Transverse colon (tissue), 4 donors: ENCODE measurements around the gene R3HDM4. TPM values are rescaled to one million over a fixed set of nuclear protein-coding genes. Genes with fewer than 3 reads are reported as not detected.

Experiments used
- DNase-seq: peaks from one replicate; pipeline ENCODE4 v3.0.0-alpha.2; 2019
- H3K27ac ChIP-seq, 4 donors: fragments of 200-600 bp; sonication (generic); 2 replicates each; pipeline ENCODE4 v1.5.1; 2016 to 2018; ENCODE audit warnings: inconsistent platforms in 4 of 4
- H3K27me3 ChIP-seq: fragments of 200-600 bp; sonication (generic); 2 replicates; pipeline ENCODE4 v1.5.1; 2017; ENCODE audit warnings: inconsistent platforms
- H3K36me3 ChIP-seq, 4 donors: fragments of 200-600 bp; sonication (generic); 2 replicates each; pipeline ENCODE4 v1.5.1; 2017 to 2019; ENCODE audit warnings: inconsistent platforms in 4 of 4
- H3K4me1 ChIP-seq, 4 donors: fragments of 200-600 bp; sonication (generic); 2 replicates each; pipeline ENCODE4 v1.5.1; 2017 to 2020; ENCODE audit warnings: inconsistent platforms in 4 of 4
- H3K4me3 ChIP-seq, 4 donors: fragments of 200-600 bp; sonication (generic); 1 replicate in 1 of 4; 2 replicates in 3 of 4; pipeline versions ENCODE4 v1.5.1 to v1.6.1; 2017 to 2019; ENCODE audit warnings: inconsistent platforms in 4 of 4
- H3K9me3 ChIP-seq, 2 donors: fragments of 200-600 bp; sonication (generic); 2 replicates each; pipeline ENCODE4 v1.5.1; 2017 to 2019; ENCODE audit warnings: inconsistent platforms in 2 of 2
- EP300 ChIP-seq: sonication (generic); formaldehyde crosslinking; IDR thresholded peaks from one replicate; pipeline ENCODE4 v1.6.1; 2017; ENCODE audit warnings: antibody characterized with exemption, low read depth
- POLR2A ChIP-seq: fragments of 450-650 bp; IDR thresholded peaks from one replicate; pipeline ENCODE4 v1.6.1; 2016; ENCODE audit warnings: antibody characterized with exemption, mild to moderate bottlenecking, moderate library complexity
- POLR2AphosphoS5 ChIP-seq, 3 donors: sonication (generic); formaldehyde crosslinking; IDR thresholded peaks; one replicate each; pipeline ENCODE4 v1.6.1; 2016; ENCODE audit warnings: antibody characterized with exemption in 3 of 3
- WGBS, 2 donors: methylation state at CpG; one replicate each; pipeline ENCODE4 v1.1.5; 2018; ENCODE audit warnings: low coverage in 1 of 2; 5-methylcytosine and 5-hydroxymethylcytosine counted together
- in situ Hi-C, 4 donors: fragments of 200-750 bp; cut with MboI; loops; one replicate each; pipeline versions ENCODE4 v1.15.0 to v1.15.1; 2017; ENCODE audit warnings: low sequenced_read_pairs in 3 of 4, low pct_ligation_motif_present in 1 of 4, low pct_unique_long_range_greater_than_20kb in 1 of 4
- intact Hi-C: fragments of 100-400 bp; cut with DNase I; formaldehyde crosslinking; loops from one replicate; pipeline ENCODE4 v1.15.1; 2023; ENCODE audit warnings: low total_unique reads
- total RNA-seq, 4 donors: library from RNA; depleted of rRNA; stranded (reverse); fragments of >200 nt; gene quantifications; one replicate each; pipeline ENCODE4 v1.1.0, GENCODE V29; 2016
- TF ChIP-seq, protein P1 (sequence below), 5 experiments: fragments of 200-600 bp in 3 of 5; fragments of 450-650 bp in 2 of 5; sonication (generic) in 3 of 5; IDR thresholded peaks; 1 replicate in 2 of 5; 2 replicates in 3 of 5; pipeline ENCODE4 v1.5.1; 2016 to 2017; ENCODE audit warnings: antibody characterized with exemption in 5 of 5, inconsistent platforms in 3 of 5, mild to moderate bottlenecking in 2 of 5, moderate library complexity in 1 of 5

The R3HDM4 gene
- total RNA-seq, 4 donors from 2014 or later, result 43.8 to 49.4 (median 46.7) TPM

- no peaks in the 10 kb centered on the region for H3K36me3 ChIP-seq
- WGBS, 2 donors, result 72% methylated on average over 43 of the region's 43 CpGs; no CpG with 5 or more reads in 1 of the 2 donors
- intact Hi-C loops (no loop called here), in situ Hi-C loops (no loop called here)
- peaks cover 20 to 43% (median 25%) of the 10 kb centered on the region in 4 donors for H3K4me1 ChIP-seq
- H3K4me3 ChIP-seq, result no peak overlapping the region
- H3K27ac ChIP-seq, result no peak overlapping the region
- TF ChIP-seq, protein P1, sequence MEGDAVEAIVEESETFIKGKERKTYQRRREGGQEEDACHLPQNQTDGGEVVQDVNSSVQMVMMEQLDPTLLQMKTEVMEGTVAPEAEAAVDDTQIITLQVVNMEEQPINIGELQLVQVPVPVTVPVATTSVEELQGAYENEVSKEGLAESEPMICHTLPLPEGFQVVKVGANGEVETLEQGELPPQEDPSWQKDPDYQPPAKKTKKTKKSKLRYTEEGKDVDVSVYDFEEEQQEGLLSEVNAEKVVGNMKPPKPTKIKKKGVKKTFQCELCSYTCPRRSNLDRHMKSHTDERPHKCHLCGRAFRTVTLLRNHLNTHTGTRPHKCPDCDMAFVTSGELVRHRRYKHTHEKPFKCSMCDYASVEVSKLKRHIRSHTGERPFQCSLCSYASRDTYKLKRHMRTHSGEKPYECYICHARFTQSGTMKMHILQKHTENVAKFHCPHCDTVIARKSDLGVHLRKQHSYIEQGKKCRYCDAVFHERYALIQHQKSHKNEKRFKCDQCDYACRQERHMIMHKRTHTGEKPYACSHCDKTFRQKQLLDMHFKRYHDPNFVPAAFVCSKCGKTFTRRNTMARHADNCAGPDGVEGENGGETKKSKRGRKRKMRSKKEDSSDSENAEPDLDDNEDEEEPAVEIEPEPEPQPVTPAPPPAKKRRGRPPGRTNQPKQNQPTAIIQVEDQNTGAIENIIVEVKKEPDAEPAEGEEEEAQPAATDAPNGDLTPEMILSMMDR (IDR thresholded peaks at IDR 0.05), result no peak
- TF ChIP-seq EP300 (no peak), POLR2A (no peak), POLR2AphosphoS5 (IDR thresholded peaks at IDR 0.05) (no peak)
- peaks cover 4% of the 10 kb centered on the region for H3K27me3 ChIP-seq
- DNase-seq, result peak; percentile 51
- H3K9me3 ChIP-seq, result no peaks in the 10 kb centered on the region
Measured at GRCh38 chr19:954672-955494, 41.9 kb upstream of the R3HDM4 start.

- Histone ChIP-seq H3K4me3 (no peak overlapping the region), H3K27me3 (peaks cover 4% of the 10 kb centered on the region), H3K27ac (no peak overlapping the region), H3K36me3 (no peaks in the 10 kb centered on the region), H3K9me3 (no peaks in the 10 kb centered on the region), H3K4me1 (peaks cover 20 to 43% (median 25%) of the 10 kb centered on the region in 4 donors)
- WGBS, 2 donors, result 74% methylated on average over 14 of the region's 14 CpGs; no CpG with 5 or more reads in 1 of the 2 donors
- in situ Hi-C loops (no loop called here), intact Hi-C loops (no loop called here)
- DNase-seq, result no peak
- TF ChIP-seq POLR2AphosphoS5 (IDR thresholded peaks at IDR 0.05), result no peak
- TF ChIP-seq POLR2A, result no peak
- TF ChIP-seq, protein P1 (IDR thresholded peaks at IDR 0.05), result no peak
- no peak for TF ChIP-seq EP300
Measured at GRCh38 chr19:954272-954671, 41.3 kb upstream of the R3HDM4 start.

DNA sequence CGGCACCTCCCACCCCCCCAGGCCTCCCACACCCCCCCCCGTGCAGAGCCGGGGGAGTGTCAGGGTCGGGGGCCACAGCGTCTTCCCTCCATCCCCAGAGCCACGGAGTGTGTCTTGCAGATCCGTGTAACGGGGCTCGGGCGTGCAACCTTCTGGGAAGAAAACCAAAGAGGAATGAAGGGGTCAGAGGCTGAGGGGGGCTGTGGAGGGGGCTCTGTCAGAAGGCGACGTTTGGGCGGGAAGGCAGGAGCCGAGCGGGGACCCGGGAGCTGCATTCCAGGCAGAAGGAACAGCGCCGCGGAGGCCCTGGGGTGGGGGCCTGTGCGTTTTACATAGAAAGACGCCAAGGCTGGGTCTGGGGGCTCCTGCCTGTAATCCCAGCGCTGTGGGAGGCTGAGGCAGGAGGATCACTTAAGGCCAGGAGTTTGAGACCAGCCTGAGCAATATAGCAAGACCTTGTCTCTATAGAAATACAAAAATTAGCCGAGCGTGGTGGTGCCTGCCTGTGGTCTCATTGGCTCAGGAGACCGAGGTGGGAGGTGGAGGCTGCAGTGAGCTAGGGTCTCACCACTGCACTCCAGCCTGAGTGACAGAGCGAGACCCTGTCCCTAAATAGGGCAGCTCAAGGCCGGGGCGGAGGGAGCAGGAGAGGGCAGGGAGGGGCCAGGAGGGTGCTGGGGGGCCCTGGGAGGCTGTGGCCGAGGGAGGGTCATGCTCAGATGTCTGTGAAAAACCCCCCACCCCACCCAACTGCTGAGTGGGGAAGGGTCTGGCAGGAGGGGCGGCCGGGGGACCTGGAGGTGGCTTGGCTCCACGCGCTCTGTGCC lies 40.6 kb upstream of the R3HDM4 start:
- intact Hi-C loops, result no loop called here
- in situ Hi-C loops, result no loop called here
- Histone ChIP-seq H3K9me3 (no peaks in the 10 kb centered on the region), H3K4me1 (peaks cover 20 to 43% (median 25%) of the 10 kb centered on the region in 4 donors), H3K4me3 (peak overlapping the region in 2 of 4 donors; percentile 17 to 31), H3K27me3 (peaks cover 4% of the 10 kb centered on the region), H3K27ac (peak overlapping the region in 3 of 4 donors; percentile 57 to 63 (median 61)), H3K36me3 (no peaks in the 10 kb centered on the region)
- 50% methylated on average over 29 of the region's 33 CpGs; no CpG with 5 or more reads in 1 of the 2 donors for WGBS, 2 donors
- DNase-seq, result no peak
- no peak for TF ChIP-seq EP300
- no peak for TF ChIP-seq POLR2AphosphoS5 (IDR thresholded peaks at IDR 0.05)
- TF ChIP-seq POLR2A, result no peak
- TF ChIP-seq, protein P1 (IDR thresholded peaks at IDR 0.05), result no peak
